Occipital lobe (tissue), 2 donors: Measurements from ENCODE around the gene GRM4. TPM values are rescaled to one million over a fixed set of nuclear protein-coding genes. Genes with fewer than 3 reads are reported as not detected.
"Not testable (repeated sequence)": the region's sequence is repeated elsewhere in the genome, so short reads cannot be mapped to it uniquely, and the experiment has no call there.

ENCODE experiments used
- DNase-seq: peaks from one replicate; lab custom pipeline; 2025; lab: John Stamatoyannopoulos, UW
- total RNA-seq: library from RNA; depleted of rRNA; stranded (reverse); fragments of >200 nt; gene quantifications from one replicate; pipeline ENCODE4 v1.2.3, GENCODE V29; 2014

GRM4 gene
- 0.94 TPM for total RNA-seq

- no peak for DNase-seq
Measured at GRCh38 chr6:34146021-34146782, at the start of gene GRM4. GRM4 (minus strand) TSS chr6:34146087; CDS start chr6:34133496, 12,591 bp downstream.

- no peak for DNase-seq
Measured at GRCh38 chr6:34194772-34195171, 48.9 kb upstream of the GRM4 start.

GRCh38 chr6:34190504-34191122, 44.7 kb upstream of the GRM4 start:
- no peak for DNase-seq

- no peak for DNase-seq
Measured at GRCh38 chr6:34189806-34190503, 44.1 kb upstream of the GRM4 start.

GRCh38 chr6:34184726-34185125, 38.8 kb upstream of the GRM4 start:
- not testable (repeated sequence) for DNase-seq

- DNase-seq = no peak
Measured at GRCh38 chr6:34182751-34183531, 37.1 kb upstream of the GRM4 start.

- DNase-seq = no peak
Measured at GRCh38 chr6:34181908-34182307, 36.0 kb upstream of the GRM4 start.

- no peak for DNase-seq
Measured at GRCh38 chr6:34179106-34179720, 33.3 kb upstream of the GRM4 start.

- no peak for DNase-seq
Measured at GRCh38 chr6:34178357-34179105, 32.6 kb upstream of the GRM4 start.

GRCh38 chr6:34177181-34177591, 31.3 kb upstream of the GRM4 start:
- no peak for DNase-seq

GRCh38 chr6:34176261-34177031, 30.6 kb upstream of the GRM4 start:
- DNase-seq = no peak

GRCh38 chr6:34174846-34175399, 29.0 kb upstream of the GRM4 start:
- no peak for DNase-seq

- no peak for DNase-seq
Measured at GRCh38 chr6:34172961-34173775, 27.3 kb upstream of the GRM4 start.

- DNase-seq = no peak
Measured at GRCh38 chr6:34170346-34170745, 24.5 kb upstream of the GRM4 start.

GRCh38 chr6:34169897-34170296, 24.0 kb upstream of the GRM4 start:
- no peak for DNase-seq

GRCh38 chr6:34161857-34162515, 16.1 kb upstream of the GRM4 start:
- no peak for DNase-seq

- DNase-seq = no peak
Measured at GRCh38 chr6:34159844-34160243, 14.0 kb upstream of the GRM4 start.

- no peak for DNase-seq
Measured at GRCh38 chr6:34158876-34159275, 13.0 kb upstream of the GRM4 start.
